Heart left ventricle (tissue), 13 donors: ENCODE results near the gene KCNMB2.

Experiments used
- CTCF ChIP-seq, 12 donors: fragments of 200-600 bp; sonication (generic) in 4 of 12; IDR thresholded peaks; one replicate each; pipeline versions ENCODE4 v1.5.0 to v1.8.0; 2018 to 2022; ENCODE audit warnings: antibody characterized with exemption in 12 of 12, mild to moderate bottlenecking in 5 of 12
- POLR2A ChIP-seq, 2 donors: fragments of 450-650 bp; IDR thresholded peaks; one replicate each; pipeline ENCODE4 v1.6.1; 2017; ENCODE audit warnings: antibody characterized with exemption in 2 of 2, mild to moderate bottlenecking in 2 of 2, moderate library complexity in 2 of 2
- donor health status: ischemic (EF 13 %, LVEDD 7.1; RV severe dilation, severe dysfunction).
- donor health status: DM: no; HTN: yes; CAD: no.
- donor health status: DM: no; HTN: no; CAD: no.
- donor health status: ischemic (EF 25% LVEDD 6.9; RV normal size, moderate dysfunction).
- donor health status: ischemic (EF 25% LVEDD 5.7; RV mildly dilated, moderate dysfunction).
- donor health status: ischemic (EF 35%, LVEDD 5.7; RV mildly dilated, moderate dysfunction).
- donor health status: nonischemic (EF 11% LVEDD 7.7; RV severe dilation, severe dysfunction).
- donor health status: DM: yes; HTN: yes; CAD: no.
- donor health status: PGD.
- donor health status: ischemic (EF 29% LVEDD 5.4; RV normal size, mild dysfunction).
- donor health status: nonischemic (EF 23%, LVEDD 6.1; RV moderate dilation, normal function).

- no peak for TF ChIP-seq POLR2A (IDR thresholded peaks at IDR 0.05)
- TF ChIP-seq CTCF (IDR thresholded peaks at IDR 0.05): no peak
Observed at GRCh38 chr3:178840586-178840985, 304.4 kb downstream of the KCNMB2 start.
